ENCODE measurements around the gene DNAJC13. TPM values are rescaled to one million over a fixed set of nuclear protein-coding genes. Genes with fewer than 3 reads are reported as not detected.
"Not testable (repeated sequence)": the region's sequence is repeated elsewhere in the genome, so short reads cannot be mapped to it uniquely, and the experiment has no call there.

Gene DNAJC13
- total RNA-seq, 1 experiment from 2014 or later = 33.7 TPM

DNA sequence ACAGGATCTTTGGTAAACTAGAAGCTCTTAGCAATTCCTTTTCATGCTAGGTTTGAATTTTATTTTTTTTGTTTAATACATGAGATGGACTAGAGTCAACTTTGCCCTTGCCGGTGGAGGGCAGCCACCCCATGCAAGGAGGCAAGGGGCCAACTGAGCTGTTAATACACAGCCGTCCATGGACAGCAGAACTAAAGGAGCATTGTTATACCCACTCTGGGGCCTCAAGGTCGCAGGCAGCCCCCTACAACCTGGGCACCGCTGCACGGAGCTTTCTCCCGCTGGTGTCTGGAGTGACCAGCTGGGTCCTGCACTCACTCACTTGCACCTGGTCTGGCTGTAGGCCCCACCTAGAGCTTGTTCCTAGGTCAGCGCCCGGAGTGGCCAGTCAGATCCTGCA, 131.9 kb downstream of the DNAJC13 start:
- Histone ChIP-seq H3K36me3 (no peaks in the 10 kb centered on the region), H3K27me3 (no peaks in the 10 kb centered on the region), H3K9me3 (no peaks in the 10 kb centered on the region), H3K4me3 (no peak overlapping the region)
- DNase-seq = no peak

DNA sequence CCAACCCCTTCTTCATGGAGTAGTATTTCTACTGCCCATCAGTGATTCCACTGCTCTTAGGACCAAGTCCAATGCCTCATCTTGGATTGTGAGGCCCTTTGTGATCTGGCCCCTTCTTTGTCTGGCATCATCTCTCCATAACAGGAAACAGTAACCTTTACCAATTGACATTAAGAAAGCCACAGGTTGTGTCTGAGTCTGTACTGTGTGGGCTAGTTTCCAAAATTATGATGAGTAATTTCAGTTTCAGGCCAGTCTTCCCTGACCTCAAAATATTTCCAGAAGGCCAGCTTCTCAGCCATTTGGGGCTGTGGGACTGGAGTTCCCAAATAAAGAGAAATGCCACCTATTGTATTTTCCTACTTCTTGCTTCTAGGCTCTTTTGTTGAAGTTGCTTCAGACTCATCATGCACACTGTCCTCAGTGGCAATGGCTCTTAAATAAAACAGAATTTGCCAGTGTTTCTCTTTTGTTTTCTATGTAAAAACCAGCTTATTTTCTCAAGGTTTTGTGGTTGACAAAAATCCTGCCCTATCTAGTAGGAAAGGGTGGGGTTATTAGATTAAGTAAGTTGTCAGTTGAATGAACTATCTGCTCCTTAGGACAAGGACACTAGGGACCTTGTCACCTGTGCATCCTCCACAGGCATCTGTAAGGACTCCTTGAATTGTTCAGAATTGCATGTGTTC, 132.7 kb downstream of the DNAJC13 start:
- no peaks in the 10 kb centered on the region for H3K27me3 ChIP-seq
- H3K4me3 ChIP-seq = no peak overlapping the region
- no peaks in the 10 kb centered on the region for H3K9me3 ChIP-seq
- peak; percentile 48 for DNase-seq
- no peaks in the 10 kb centered on the region for H3K36me3 ChIP-seq

DNA sequence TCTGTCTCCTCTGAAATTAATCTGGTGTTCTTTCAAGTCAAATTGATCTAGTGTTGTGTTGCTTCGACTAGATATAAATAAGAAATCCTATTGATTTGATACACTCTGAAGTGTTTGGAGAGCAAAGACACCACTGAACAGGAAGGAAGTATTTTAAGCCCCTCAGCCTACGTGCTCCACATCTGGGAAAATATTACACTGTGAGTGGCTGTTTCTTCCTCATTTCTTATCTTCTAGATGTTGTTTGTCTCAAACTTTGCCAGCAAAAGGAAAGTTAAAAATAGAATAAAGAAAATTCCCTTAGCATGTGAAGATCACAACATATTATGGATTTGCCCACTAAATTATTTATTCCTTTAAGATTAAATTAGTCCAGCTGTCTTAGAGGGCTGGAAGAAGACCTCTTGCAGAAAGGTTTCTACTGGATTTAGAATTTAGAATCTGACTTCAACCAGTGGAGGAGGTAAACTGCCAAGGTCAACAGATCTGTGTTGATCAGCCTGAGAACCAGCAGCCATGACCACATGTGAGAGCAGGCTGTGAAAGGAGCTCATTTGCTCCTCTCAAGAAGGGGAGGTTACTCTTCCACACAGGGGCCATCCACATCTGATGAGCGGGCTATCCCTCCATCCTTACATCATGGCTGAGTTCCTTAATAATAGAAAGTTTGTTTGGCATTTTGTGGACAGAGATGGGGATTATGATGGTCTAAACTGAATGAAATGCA, 133.4 kb downstream of the DNAJC13 start:
- no peaks in the 10 kb centered on the region for H3K9me3 ChIP-seq
- no peak overlapping the region for H3K4me3 ChIP-seq
- no peak for DNase-seq
- no peaks in the 10 kb centered on the region for H3K36me3 ChIP-seq
- H3K27me3 ChIP-seq = no peaks in the 10 kb centered on the region

DNA sequence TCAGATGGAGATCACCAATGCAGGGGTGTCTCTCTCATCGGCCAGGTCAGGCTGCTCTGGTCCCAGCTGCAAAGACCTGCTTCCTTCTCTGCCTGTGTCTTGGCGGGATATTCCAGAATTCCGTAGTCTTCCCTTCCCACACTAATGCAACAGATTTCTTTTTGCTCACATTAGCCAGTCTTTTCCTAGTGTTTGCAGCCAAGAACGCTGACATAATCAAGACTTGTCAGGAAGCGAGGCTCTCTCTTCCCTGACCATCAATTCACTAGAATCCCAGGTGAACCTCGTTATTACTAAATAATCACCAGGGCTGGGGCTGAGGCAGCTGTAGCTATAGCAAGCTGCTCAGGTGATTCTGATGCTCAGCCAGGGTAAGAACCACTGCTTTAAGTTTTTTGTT, 136.5 kb downstream of the DNAJC13 start:
- Histone ChIP-seq H3K4me3 (no peak overlapping the region), H3K36me3 (no peaks in the 10 kb centered on the region), H3K9me3 (no peaks in the 10 kb centered on the region), H3K27me3 (no peaks in the 10 kb centered on the region)
- no peak for DNase-seq

DNA sequence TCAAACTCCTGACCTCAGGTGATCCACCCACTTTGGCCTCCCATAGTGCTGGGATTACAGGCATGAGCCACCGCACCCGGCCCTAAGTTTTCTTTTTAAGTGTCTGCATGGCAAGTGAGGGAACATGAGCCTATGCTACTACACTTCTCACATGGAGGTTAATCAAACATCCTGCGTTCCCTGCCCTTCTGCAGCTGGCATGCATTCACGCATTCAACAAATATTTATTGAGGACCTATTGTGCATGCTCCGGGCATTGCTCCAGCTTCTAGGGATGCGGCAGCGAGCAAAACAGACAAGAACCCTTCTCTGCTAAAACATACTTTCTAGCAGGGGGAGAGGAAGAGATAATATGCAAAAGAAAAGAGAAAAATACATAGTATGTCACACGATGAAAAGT, 137.1 kb downstream of the DNAJC13 start:
- no peak overlapping the region for H3K4me3 ChIP-seq
- no peaks in the 10 kb centered on the region for H3K36me3 ChIP-seq
- H3K9me3 ChIP-seq = no peaks in the 10 kb centered on the region
- no peak for DNase-seq
- H3K27me3 ChIP-seq = no peaks in the 10 kb centered on the region

DNA sequence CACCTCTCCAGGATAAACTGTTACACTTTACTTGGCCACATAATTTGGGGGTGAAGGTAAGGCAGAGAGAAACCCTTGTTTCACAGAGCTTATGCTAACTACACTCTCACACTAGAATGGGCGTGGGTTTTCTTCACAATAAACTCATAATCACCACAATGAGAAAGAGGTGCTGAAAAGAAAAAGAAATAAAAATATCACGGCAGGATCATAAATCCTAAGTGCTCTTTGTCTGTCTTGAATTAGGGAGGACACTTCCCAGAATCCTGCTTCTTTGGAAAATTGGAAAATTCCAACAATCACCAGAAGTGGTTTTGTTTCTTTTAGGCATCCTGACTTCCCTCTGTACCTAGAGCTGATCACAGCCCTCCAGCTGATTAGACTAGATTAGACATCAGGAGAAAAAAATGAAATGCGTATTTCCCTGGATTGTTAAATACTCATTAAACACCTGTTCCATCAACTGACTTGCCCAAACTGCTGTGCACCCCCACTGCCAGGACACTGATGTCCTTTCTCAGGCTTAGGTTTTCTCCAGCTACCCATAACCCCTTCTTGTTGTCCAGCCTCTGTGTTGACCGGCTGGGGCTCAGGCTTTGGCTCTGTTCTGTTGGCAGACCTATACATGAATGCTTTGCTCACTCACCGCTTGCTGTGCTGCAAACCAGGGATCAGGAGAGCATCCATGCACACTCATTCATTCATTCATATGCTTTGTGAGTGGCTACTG, 138.2 kb downstream of the DNAJC13 start:
- DNase-seq = no peak

DNA sequence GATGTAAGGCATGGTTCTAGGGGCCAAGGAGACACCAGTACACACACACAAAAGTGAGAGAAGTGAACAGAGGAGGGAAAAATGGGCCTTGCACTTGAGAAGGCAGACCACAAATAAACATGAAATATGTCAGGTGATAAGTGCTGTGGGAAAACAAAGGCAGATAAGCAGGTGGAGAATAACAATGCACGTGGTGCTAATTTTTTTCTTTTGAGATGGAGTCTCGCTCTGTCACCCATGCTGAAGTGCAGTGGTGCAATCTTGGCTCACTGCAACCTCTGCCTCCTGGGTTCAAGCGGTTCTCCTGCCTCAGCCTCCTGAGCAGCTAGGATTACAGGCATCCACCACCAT, 138.7 kb downstream of the DNAJC13 start:
- not testable (repeated sequence) for H3K27me3 ChIP-seq, H3K9me3 ChIP-seq, DNase-seq

More for the DNA sequence above, 138.2 kb downstream of the DNAJC13 start:
- Histone ChIP-seq H3K4me3 (no peak overlapping the region), H3K27me3 (no peaks in the 10 kb centered on the region), H3K36me3 (no peaks in the 10 kb centered on the region), H3K9me3 (no peaks in the 10 kb centered on the region)

DNA sequence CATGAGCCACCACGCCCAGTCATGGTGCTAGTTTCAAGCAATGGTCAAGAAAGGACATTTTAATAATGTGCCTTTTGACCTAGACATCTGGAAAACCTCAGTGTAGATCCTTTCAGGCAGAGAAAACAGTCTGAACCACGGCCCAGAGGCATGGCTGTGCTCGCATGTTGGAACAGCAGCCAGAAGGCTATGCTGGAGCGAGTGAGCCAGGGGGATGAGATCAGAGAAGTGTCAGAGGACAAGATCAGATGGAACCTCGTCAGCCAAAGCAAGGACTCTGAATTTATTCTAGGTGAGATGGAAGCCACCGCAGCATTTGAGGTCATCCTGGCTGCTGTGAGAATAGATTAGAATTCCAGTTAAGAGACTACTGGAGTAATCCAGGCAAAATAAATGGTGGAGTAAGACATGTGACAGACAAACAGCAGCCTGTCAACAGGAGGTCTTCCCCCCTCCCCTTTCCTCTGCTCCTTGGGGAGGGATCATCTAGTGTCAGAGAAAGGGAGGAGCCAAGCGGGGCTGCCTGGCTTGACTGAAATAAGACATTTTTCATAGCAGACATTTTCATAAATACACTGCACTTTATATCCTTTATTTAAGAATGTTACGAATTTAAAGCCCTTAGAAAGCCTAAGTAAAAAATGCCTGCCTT, 139.3 kb downstream of the DNAJC13 start:
- H3K27me3 ChIP-seq = no peaks in the 10 kb centered on the region
- H3K9me3 ChIP-seq = no peaks in the 10 kb centered on the region
- no peak overlapping the region for H3K4me3 ChIP-seq
- H3K36me3 ChIP-seq = no peaks in the 10 kb centered on the region; the same call in 1 of the 2 replicates
- no peak for DNase-seq

More for the DNA sequence above, 138.7 kb downstream of the DNAJC13 start:
- H3K4me3 ChIP-seq, H3K36me3 ChIP-seq: not testable (repeated sequence)

DNA sequence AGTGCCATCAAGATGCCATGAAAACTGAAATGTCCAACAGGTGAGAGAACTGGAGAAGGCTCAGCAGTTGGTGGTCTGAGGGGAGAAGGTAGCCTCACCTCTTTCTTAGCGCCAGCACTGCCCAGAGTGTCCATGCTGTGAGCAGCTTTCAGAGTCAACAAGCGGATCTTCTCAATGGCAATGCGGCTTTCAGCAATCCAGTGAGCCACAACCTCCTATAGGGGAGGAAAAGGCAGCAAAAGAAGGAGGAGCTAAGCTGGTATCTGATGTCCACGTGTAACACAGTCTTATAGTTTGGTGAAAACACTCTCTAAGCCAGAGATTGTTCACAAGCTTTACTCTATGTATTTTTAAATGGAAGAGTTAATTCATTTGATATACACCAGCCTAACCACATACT, 143.7 kb downstream of the DNAJC13 start:
- Histone ChIP-seq H3K9me3 (peaks cover 2% of the 10 kb centered on the region; the same call in 1 of the 2 replicates), H3K4me3 (no peak overlapping the region), H3K27me3 (no peaks in the 10 kb centered on the region), H3K36me3 (peaks cover 7% of the 10 kb centered on the region)
- DNase-seq = no peak

DNA sequence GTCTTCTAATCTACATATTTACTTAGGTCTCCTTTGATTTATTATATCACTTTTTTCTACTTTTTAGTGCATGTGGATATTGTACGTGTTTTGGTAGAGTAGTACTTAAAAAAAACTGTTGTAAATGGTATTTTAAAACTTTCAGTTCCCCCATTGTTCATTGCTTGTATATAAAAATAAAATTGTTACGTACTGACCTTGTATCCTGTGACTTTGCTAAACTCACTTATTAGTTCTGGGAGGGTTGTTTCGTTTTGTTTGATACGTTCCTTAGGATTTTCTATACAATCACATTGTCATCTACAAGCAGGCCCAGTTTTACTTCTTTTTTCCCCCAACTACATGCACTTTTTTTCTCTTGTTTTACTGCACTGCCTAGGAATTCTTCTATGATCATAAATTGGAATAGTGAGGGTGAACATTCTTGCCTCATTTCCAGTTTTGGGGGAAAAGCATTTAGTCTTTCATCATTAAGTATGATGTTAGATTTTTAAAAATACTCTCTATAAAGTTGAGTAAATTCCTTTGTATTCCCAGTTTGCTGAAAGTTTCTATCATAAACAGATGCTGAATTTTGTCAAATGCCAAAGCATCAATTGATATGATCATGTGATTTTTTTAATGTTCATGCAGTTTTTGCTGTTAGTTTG, 146.2 kb downstream of the DNAJC13 start:
- Histone ChIP-seq H3K9me3 (peaks cover 2% of the 10 kb centered on the region; the same call in 1 of the 2 replicates), H3K4me3 (no peak overlapping the region), H3K27me3 (no peaks in the 10 kb centered on the region), H3K36me3 (peaks cover 7% of the 10 kb centered on the region)
- no peak for DNase-seq

DNA sequence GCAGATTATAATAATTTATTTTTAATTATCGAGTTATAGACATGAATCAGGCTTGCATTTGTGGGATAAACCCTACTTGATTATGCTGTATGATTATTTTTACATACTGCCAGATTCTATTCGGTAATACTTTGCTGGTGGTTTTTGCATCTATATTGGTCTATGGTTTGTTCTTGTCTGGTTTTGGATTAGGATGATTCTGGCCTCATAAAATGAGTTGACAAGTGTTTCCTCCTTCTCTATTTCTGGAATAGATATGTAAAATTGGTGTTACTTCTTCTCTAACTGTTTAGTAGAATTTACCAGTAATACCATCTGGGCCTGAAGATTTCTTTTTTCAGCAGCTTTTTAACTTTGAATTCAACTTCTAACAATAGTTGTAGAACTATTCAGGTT, 146.8 kb downstream of the DNAJC13 start:
- Histone ChIP-seq H3K27me3 (no peaks in the 10 kb centered on the region), H3K9me3 (peaks cover 2% of the 10 kb centered on the region; the same call in 1 of the 2 replicates), H3K4me3 (no peak overlapping the region), H3K36me3 (peaks cover 7% of the 10 kb centered on the region)
- DNase-seq = no peak

DNA sequence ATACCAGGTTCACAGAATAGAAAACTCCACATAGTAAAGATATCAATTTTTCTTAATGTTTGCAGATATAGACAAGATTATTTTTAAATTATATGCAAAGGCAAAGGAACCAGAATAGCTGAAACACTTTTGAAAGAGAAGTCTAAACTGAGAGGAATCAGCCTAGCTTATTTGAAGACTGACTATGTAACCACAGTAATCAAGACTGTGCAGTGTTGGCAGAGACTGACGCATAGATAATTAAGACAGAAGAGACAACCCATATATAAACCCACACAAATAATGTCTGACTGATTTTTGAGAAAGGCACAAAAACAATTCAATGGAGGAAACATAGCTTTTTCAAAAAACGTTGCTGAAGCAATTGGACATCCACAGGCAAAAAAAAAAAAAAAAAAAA, 151.1 kb downstream of the DNAJC13 start:
- H3K27me3 ChIP-seq = no peaks in the 10 kb centered on the region
- no peak for DNase-seq
- peaks cover 6% of the 10 kb centered on the region for H3K9me3 ChIP-seq
- peaks cover 14% of the 10 kb centered on the region for H3K36me3 ChIP-seq
- H3K4me3 ChIP-seq = no peak overlapping the region

DNA sequence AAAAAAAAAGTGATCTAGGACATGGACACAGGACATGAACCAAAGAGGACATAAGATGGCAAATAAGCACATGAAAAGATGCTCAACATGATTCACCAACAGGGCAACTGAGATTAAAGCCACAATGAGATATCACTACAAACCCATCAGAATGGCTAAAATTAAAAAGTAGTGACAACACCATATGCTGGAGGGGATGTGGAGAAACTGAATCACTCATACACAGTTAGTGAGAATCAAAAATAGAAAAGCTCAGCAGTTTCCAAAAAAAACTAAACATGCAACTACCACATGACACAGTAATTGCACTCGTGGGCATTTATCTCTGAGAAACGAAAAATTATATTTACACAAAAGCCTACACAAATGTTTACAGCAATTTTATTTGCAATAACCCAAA, 151.9 kb downstream of the DNAJC13 start:
- no peak for DNase-seq
- H3K4me3 ChIP-seq = no peak overlapping the region
- H3K36me3 ChIP-seq = peaks cover 13% of the 10 kb centered on the region
- H3K9me3 ChIP-seq = peaks cover 6% of the 10 kb centered on the region
- H3K27me3 ChIP-seq = no peaks in the 10 kb centered on the region

DNA sequence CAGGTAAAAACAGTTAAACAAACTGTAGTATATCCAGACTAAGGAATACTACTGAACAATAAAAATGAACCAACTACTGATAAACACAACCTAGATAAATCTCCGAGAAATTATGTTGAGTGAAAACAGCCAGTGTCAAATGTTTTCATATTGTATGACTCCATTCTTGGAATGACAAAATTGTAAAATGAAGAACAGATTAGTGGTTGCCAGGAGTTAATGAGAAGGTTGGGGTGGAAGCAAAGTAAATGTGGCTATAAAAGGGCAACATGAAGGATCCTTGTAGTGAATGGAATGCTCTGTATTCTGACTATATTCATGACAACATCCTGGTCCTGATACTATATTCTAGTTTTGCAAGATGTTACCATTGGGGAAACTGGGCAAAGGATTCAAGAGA, 152.3 kb downstream of the DNAJC13 start:
- Histone ChIP-seq H3K36me3 (peaks cover 13% of the 10 kb centered on the region), H3K9me3 (peaks cover 6% of the 10 kb centered on the region), H3K4me3 (no peak overlapping the region), H3K27me3 (no peaks in the 10 kb centered on the region)
- DNase-seq = no peak

DNA sequence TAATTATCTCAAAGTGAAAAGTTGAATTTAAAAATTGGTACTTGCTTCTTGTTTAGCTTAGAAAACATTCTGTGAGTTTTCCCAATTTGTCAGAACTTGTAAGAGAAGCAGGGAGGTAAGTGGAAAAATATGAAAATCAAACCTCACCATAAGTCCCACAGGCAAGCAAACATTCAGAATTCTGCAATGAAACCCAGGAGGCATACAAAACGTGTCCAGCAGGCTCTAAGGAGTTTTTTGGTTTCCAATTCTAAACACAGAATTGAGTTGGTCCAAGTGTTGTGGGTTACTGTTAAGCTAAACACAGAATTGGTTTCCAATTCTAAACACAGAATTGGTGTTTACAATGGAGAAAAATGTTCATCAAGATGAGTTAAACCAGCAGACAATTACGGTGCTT, 152.7 kb downstream of the DNAJC13 start:
- no peak for DNase-seq
- peaks cover 6% of the 10 kb centered on the region for H3K9me3 ChIP-seq
- no peaks in the 10 kb centered on the region for H3K27me3 ChIP-seq
- no peak overlapping the region for H3K4me3 ChIP-seq
- H3K36me3 ChIP-seq = peaks cover 13% of the 10 kb centered on the region

DNA sequence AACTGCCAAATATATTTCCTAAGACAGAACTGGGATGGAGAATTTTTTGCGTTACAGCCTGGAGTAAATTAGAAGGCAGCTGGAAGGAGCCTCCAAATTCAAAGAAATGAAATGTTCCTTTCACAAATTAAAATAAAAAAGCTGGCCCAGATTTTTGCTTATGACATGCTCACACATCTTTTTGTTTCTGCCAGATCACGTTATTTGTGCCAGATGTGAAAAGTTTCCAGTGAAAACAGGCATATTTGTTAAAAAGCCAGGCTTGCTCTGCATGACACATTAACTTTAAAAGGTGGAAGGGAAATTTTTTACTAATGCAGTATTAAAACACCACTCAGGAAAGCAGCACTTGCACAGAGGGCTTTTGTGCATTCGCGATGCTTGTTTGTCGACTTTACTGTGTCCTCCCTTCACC, 156.5 kb downstream of the DNAJC13 start:
- DNase-seq = no peak
- Histone ChIP-seq H3K27me3 (no peaks in the 10 kb centered on the region), H3K36me3 (peaks cover 28% of the 10 kb centered on the region), H3K9me3 (peaks cover 6% of the 10 kb centered on the region), H3K4me3 (no peak overlapping the region)

All from MG63 (cell line).